GM18858 (cell line): ENCODE data around the gene BAHCC1.
"Not testable (repeated sequence)": the region's sequence is repeated elsewhere in the genome, so short reads cannot be mapped to it uniquely, and the experiment has no call there.

Experiments
- ATAC-seq: cut with Tn5 transposase; IDR thresholded peaks from one replicate; pipeline ENCODE4 v1.9.1; 2021; ENCODE audit not compliant: unreplicated experiment

BAHCC1 gene

GRCh38 chr17:81425041-81425440 is 29.8 kb downstream of the BAHCC1 start:
- ATAC-seq, result not testable (repeated sequence)

GRCh38 chr17:81425716-81426392 is 30.6 kb downstream of the BAHCC1 start:
- ATAC-seq, result not testable (repeated sequence)

DNA sequence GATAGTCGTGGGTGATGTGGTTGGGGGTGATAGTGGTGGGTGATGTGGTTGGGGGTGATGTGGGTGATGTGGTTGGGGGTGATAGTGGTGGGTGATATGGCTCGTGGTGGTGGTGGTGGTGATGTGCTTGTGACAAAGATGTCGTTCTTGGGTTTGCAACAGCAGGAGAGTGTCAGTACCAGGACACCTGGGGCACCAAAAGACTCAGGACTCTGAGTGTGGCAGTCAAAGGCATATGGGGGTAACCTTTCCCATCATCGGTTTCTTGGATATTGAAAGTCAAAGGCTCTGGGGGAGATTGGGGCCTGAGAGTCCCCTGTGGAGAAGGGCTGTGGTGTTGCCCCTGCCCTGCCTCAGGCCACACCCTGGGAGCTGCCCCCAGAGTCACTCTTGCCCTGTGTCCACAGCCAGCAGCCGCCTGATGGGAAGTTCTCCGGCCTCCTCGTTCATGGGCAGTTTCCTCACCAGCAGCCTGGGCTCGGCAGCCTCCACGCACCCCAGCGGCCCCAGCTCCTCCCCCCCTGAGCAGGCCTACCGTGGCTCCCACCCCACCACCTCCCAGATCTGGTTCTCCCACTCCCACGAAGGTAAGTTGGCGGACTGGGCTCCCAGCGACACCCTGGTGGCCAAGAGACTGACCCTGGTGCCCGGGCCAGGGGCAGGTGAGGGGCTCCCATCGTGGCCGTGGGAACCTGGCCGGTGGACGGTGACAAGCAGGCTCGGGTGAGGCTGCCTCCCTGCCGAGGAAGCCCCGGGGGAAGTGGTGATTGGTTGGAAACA is 31.3 kb downstream of the BAHCC1 start:
- no peak for ATAC-seq

DNA sequence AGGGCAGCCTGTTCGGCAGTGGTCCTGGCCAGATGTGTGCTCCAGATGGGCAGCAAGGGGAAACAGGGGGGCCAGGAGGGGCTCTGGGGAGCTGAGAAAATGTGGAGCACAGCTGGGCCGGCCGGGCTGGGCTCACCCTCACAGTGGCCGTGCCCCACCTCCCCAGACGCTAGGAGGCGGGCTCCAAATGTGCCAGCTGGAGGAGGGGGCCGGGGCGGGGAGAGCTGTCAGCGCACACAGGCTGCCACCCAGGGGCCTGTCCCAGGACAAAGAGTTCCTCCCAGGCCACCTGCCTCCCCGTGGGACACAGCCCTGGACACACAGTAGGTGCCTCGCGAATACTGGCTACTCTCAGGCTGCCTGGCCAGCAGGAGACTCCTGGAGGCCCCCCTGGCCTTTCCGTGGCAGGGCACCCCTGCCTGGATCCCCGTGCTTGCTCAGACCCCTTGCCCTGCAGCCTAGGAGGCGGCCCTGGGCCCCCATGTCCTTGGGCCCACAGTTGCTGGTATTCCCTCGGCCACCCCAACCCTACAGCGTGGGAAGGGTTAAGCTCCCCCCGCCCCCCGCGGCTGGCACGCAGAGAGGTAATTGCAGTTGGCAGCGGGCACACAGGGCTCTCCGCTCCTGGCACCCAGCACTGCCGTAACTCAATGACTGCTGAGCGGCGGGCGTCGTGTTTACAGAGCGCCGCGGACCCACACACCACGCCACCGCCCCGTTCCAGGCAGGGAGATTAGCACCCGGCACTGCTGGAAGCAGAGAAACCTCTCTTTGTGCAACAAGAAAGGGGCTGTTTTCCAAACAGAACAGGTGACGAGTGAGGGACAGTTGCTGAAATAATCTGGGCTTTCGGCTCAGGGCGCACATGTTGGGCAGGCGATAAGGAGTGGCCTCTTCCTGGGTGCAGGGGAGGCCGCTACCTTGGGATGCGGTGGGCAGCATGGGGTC is 32.2 kb downstream of the BAHCC1 start:
- ATAC-seq, result no peak

GRCh38 chr17:81428121-81428515 is 32.9 kb downstream of the BAHCC1 start:
- no peak for ATAC-seq

DNA sequence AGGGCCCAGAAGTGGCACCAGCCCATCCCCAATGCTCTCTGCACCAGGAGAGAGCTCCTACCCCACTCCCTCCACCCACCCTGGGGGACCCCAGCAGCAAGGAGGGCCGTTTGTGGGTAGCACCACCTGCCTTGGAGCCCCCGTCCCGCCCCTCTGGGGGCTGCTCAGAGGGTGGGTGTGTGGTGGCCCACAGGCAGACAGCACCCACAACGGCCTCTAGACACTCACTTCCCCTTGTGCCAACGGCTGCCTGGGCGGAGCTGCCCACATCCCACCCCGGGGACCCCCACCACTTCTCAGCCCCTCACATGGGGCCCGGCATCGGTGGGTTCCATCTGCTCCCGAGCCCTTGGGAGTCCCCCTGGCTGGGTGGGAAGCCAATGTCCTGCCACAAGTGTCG is 33.3 kb downstream of the BAHCC1 start:
- no peak for ATAC-seq

DNA sequence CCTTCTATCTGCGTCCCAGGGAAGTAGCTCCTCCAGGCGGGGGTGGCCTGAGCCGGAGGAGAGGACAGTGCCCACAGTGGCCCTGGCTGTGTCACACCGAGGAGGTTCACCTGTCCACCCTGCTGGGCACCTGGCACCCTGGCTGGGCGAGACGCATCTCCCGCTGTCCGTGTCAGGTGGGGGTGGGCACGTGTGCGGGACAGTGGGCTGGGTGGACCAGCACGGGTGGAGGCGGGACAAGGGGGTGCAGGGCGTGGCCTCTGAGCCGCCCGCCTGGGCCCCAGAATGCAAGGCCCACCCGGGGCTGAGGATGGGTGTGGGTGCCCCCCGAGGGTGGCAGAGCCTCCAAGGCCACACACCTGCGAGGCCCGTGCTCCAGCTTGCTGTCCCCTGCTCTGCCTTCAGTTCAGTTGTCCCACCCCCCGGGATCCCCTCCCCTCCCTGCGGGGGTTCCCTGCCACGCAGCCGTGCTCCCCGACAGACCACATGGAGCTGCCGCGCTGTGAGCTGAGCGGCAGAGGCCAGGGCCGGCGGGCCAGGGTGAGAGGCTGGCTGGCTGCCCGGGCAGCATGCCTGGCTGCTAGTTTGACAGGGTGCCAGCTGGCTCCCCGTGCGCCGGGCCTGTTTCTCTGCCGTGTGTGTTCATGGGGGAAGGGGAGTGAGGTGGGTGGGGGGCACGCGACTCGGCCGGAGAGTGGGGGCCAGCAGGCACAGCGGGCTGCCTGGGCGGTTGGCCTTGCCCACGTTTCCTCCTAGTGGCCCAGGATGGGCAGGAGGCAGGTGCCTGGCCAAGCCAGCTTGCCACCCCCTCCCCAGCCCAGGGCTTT is 33.9 kb downstream of the BAHCC1 start:
- no peak for ATAC-seq

GRCh38 chr17:81429821-81430551 is 34.7 kb downstream of the BAHCC1 start:
- no peak for ATAC-seq

GRCh38 chr17:81431545-81432482 is 36.6 kb downstream of the BAHCC1 start:
- ATAC-seq, result no peak

- ATAC-seq, result no peak
These were observed 37.7 kb downstream of the BAHCC1 start for GRCh38 chr17:81432941-81433340.

DNA sequence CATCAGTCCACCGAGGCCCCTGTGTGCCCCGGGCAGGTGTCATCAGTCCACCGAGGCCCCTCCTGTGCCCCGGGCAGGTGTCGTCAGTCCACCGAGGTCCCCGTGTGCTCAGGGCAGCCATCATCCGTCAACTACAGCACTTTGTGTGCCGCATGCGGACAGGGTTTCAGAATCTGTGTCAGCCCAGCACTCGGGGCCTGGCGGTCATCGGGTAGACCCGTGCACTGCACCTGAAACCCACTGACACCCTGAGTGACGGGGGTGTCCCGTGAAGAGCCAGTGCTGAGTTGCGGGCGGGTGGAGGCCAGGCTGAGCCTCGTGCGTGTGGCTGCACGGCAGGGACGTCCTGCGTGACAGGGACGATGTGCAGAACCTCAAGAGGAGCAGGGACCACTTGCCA is 38.4 kb downstream of the BAHCC1 start:
- no peak for ATAC-seq

DNA sequence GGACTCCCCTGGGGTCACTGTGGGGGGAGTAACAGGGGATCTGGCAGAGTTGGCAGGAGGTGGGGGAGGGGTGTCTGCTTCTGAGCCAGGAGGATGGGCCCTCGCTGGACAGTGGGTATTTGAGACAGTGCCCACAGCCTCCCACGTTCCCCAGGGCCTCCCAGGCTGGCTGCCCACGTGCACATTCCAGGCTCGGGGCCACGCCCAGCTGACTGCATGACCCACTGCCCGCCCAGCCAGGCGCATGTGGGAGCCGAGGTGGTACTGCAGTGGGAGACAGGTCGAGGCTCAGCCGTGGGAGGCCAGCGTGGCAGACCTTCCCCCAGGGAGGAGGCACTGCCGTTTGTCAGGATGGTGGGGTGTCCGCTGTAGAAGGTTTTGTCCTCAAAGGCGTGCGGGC is 38.8 kb downstream of the BAHCC1 start:
- ATAC-seq, result no peak

GRCh38 chr17:81434681-81435417 is 39.6 kb downstream of the BAHCC1 start:
- no peak for ATAC-seq

- ATAC-seq, result no peak
These were observed 40.5 kb downstream of the BAHCC1 start for GRCh38 chr17:81435652-81436293.

GRCh38 chr17:81436294-81436849 is 41.1 kb downstream of the BAHCC1 start:
- no peak for ATAC-seq

- ATAC-seq, result no peak
These were observed 42.0 kb downstream of the BAHCC1 start for GRCh38 chr17:81437191-81437651.

- ATAC-seq, result no peak
These were observed 42.9 kb downstream of the BAHCC1 start for GRCh38 chr17:81438007-81438659.
